ENCODE results near the gene NEK6.

The NEK6 gene

DNA sequence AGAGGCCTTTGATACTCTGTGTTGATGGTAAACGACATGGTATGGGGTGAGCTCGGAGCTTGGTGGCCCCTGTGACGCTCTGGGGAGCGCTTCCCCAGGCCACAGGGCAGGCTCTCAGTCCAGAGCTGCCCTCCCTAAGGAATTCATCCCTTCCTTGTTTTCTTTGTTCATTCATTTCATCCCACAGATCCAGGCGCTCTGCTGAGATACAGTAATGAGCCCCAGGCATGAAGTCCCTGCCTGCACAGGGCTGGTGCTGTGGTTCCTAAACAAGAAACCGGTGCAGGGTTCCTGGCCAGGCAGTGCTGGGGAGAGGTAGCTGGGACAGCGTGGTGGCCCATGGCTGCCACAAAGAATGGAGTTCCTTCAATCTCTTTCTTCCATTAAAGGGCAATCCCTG is 14.4 kb downstream of the NEK6 start:
- 89% methylated on average over 7 of the region's 7 CpGs for WGBS
- no peak overlapping the region for H3K27ac ChIP-seq (ENCODE audit: low read depth, low read length)
- peaks cover 5% of the 10 kb centered on the region; the same call in 1 of the 2 replicates for H3K4me1 ChIP-seq (ENCODE audit: insufficient read depth, low read length)
- H3K36me3 ChIP-seq (ENCODE audit: insufficient read depth, low read length): no peaks in the 10 kb centered on the region
- no peak overlapping the region for H3K4me3 ChIP-seq (ENCODE audit: low read length)
- no peaks in the 10 kb centered on the region for H3K27me3 ChIP-seq (ENCODE audit: insufficient read depth, low read length)
- 0 out of 2 replicates have a peak overlapping the region, but pooled peaks have one; percentile 13 for H3K9ac ChIP-seq (ENCODE audit: low read depth, low read length)
- H3K9me3 ChIP-seq (ENCODE audit: insufficient read depth, low read depth, low read length): no peaks in the 10 kb centered on the region

DNA sequence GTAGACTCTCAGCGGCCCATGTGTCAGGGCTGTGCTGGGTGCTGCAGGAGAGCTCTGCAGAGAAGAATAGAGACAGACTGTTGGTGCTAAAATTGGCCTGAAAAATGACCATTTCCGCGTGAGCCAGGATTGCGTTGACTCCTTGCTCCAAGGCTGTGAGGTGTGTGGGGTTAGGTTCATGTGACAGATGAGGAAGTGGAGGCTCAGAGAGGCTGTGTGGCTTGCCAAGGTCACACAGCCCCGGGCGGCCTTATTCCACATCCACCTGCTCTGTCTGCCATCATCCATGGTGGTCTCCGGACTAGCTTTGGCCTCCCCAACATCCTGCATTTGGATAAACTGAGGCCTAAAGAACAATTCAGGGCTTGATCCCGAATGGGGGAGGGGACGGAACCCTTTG is 15.2 kb downstream of the NEK6 start:
- Histone ChIP-seq H3K9me3 (ENCODE audit: insufficient read depth, low read depth, low read length) (no peaks in the 10 kb centered on the region), H3K4me3 (ENCODE audit: low read length) (no peak overlapping the region), H3K27me3 (ENCODE audit: insufficient read depth, low read length) (no peaks in the 10 kb centered on the region), H3K36me3 (ENCODE audit: insufficient read depth, low read length) (no peaks in the 10 kb centered on the region), H3K9ac (ENCODE audit: low read depth, low read length) (no peak overlapping the region), H3K4me1 (ENCODE audit: insufficient read depth, low read length) (peaks cover 5% of the 10 kb centered on the region; the same call in 1 of the 2 replicates), H3K27ac (ENCODE audit: low read depth, low read length) (no peak overlapping the region)
- 94% methylated on average over 9 of the region's 9 CpGs for WGBS

DNA sequence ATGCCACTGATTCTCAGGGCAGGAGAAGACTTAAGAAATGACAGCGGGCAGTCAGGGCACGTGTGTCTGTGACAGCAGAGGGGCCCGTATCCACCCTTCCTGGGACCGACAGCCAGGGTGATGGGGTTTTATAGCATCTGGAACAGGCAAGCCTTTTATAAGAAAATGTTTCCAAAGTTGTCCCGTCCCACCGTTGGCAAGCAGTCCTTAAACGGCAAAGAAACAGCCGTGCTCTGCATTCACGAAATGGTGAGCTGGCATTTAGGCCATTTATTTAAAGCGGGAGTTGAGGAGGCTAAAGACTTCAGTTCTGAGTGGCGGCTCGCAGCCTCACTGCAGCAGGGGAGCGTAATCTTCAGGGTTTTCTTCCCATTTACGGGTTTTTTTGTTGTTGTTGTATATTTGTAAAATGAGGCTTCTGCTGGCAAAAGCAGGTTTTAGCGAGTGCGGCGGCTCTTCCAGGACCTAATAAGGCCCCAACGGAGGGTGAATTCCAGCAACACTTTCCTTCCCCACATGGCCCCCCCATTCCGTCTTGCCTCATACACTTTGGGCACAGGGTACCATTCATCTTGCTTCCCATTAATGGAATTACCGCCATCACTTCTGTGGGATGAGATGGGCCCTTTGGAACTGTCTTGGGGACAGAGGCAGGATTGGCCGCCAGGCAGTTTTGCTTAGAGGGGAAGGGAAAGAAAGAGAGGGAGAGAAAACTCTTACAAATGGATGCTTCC is 15.8 kb downstream of the NEK6 start:
- H3K36me3 ChIP-seq (ENCODE audit: insufficient read depth, low read length): no peaks in the 10 kb centered on the region
- H3K4me1 ChIP-seq (ENCODE audit: insufficient read depth, low read length): peaks cover 5% of the 10 kb centered on the region; the same call in 1 of the 2 replicates
- no peak overlapping the region for H3K4me3 ChIP-seq (ENCODE audit: low read length)
- no peak overlapping the region for H3K9ac ChIP-seq (ENCODE audit: low read depth, low read length)
- no peaks in the 10 kb centered on the region for H3K9me3 ChIP-seq (ENCODE audit: insufficient read depth, low read depth, low read length)
- 91% methylated on average over 21 of the region's 21 CpGs for WGBS
- H3K27ac ChIP-seq (ENCODE audit: low read depth, low read length): no peak overlapping the region
- H3K27me3 ChIP-seq (ENCODE audit: insufficient read depth, low read length): no peaks in the 10 kb centered on the region

DNA sequence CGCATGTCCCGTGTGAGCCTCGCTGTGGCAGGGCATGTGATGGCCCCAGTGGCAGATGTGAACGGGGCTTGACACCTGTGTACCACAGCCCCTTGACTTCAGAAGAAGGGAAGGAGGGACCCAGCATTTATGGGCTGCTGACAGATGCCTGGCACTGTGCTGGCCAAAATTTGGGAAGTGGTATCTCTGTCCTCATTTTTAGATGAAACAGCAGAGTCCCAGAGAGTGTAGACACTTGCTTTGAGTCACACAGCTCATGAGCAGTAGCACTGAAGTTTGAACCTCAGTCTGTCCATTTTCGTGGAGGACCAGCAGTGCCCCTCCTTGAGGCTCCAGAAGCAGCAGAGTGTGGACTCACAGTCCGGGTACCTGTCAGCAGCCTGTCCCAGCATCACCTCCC is 16.5 kb downstream of the NEK6 start:
- H3K9ac ChIP-seq (ENCODE audit: low read depth, low read length): no peak overlapping the region
- H3K4me1 ChIP-seq (ENCODE audit: insufficient read depth, low read length): peaks cover 5% of the 10 kb centered on the region; the same call in 1 of the 2 replicates
- WGBS: 94% methylated on average over 6 of the region's 6 CpGs
- no peaks in the 10 kb centered on the region for H3K9me3 ChIP-seq (ENCODE audit: insufficient read depth, low read depth, low read length)
- no peaks in the 10 kb centered on the region for H3K36me3 ChIP-seq (ENCODE audit: insufficient read depth, low read length)
- no peak overlapping the region for H3K27ac ChIP-seq (ENCODE audit: low read depth, low read length)
- H3K4me3 ChIP-seq (ENCODE audit: low read length): no peak overlapping the region
- H3K27me3 ChIP-seq (ENCODE audit: insufficient read depth, low read length): no peaks in the 10 kb centered on the region

DNA sequence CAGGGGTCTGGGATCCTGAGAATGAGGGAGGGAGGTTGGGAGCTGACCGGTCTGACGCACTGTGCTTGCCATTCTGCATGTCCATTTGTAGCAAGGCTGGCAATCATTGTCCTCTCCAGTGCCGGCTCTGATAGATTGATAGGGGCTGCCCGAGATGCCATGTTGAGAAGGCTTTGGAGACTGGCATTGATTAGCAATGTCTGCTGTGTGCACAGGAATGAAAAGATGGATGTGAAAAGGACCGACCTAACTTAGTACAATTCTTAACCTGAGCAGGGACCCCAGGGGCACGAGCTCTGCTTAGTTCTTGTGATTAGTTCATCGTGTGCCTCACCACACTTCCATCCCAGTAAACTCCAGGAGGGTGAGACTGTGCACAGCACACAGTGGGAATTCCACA is 17.0 kb downstream of the NEK6 start:
- H3K27me3 ChIP-seq (ENCODE audit: insufficient read depth, low read length): no peaks in the 10 kb centered on the region
- H3K9me3 ChIP-seq (ENCODE audit: insufficient read depth, low read depth, low read length): no peaks in the 10 kb centered on the region
- 95% methylated on average over 7 of the region's 7 CpGs for WGBS
- peaks cover 5% of the 10 kb centered on the region; the same call in 1 of the 2 replicates for H3K4me1 ChIP-seq (ENCODE audit: insufficient read depth, low read length)
- H3K4me3 ChIP-seq (ENCODE audit: low read length): no peak overlapping the region
- H3K27ac ChIP-seq (ENCODE audit: low read depth, low read length): no peak overlapping the region
- H3K9ac ChIP-seq (ENCODE audit: low read depth, low read length): no peak overlapping the region
- H3K36me3 ChIP-seq (ENCODE audit: insufficient read depth, low read length): no peaks in the 10 kb centered on the region

DNA sequence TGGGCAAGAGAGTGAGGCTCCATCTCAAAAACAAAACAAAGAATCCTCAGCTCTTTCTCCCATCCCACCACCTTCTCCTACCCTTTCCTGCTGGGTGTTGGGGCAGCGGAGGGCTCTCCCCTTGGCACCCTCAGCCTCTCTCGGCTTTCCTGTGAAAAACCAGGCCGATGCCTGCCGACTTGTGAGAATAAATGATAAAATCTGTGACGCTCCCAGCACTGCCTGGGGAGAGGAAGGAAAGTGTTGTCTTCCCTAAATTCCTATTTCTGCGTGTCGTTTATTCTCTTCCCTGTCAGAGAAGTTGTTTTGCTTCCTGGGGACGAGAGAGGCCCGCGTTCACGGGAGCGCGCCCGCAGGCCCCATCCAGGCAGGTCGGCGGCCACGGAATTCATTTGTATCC is 19.7 kb downstream of the NEK6 start:
- H3K27ac ChIP-seq (ENCODE audit: low read depth, low read length): no peak overlapping the region
- WGBS: 94% methylated on average over 17 of the region's 17 CpGs
- no peak overlapping the region for H3K9ac ChIP-seq (ENCODE audit: low read depth, low read length)

DNA sequence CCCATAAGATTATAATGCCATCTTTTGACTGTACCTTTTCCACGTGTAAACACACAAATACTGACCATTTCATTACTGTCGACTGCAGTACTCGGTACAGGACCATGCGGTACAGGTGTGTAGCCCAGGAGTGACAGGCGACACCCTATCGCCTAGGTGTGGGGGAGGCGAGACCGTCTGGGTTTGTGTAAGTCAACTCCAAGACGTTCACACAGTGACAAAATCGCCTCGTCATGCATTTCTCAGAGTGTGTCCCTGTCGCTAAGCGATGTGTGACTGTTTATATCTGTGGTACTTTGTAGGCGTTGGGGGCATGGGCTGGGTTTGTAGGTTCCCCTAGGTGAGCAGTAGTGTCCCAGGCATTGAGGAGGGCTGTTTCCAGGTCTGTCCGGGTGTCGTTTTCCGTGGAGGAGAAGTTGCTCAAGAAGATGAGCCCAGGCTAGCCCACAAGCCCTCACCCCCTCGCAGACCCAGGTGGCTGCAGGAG is 20.3 kb downstream of the NEK6 start:
- Histone ChIP-seq H3K9ac (ENCODE audit: low read depth, low read length) (no peak overlapping the region), H3K9me3 (ENCODE audit: insufficient read depth, low read depth, low read length) (no peaks in the 10 kb centered on the region), H3K4me1 (ENCODE audit: insufficient read depth, low read length) (no peaks in the 10 kb centered on the region), H3K4me3 (ENCODE audit: low read length) (no peak overlapping the region), H3K36me3 (ENCODE audit: insufficient read depth, low read length) (no peaks in the 10 kb centered on the region), H3K27me3 (ENCODE audit: insufficient read depth, low read length) (no peaks in the 10 kb centered on the region), H3K27ac (ENCODE audit: low read depth, low read length) (no peak overlapping the region)
- whole genome bisulfite sequencing: 95% methylated on average over 18 of the region's 18 CpGs

More for the DNA sequence above, 19.7 kb downstream of the NEK6 start:
- no peak overlapping the region for H3K4me3 ChIP-seq (ENCODE audit: low read length)
- H3K27me3 ChIP-seq (ENCODE audit: insufficient read depth, low read length): no peaks in the 10 kb centered on the region
- H3K36me3 ChIP-seq (ENCODE audit: insufficient read depth, low read length): no peaks in the 10 kb centered on the region
- H3K4me1 ChIP-seq (ENCODE audit: insufficient read depth, low read length): no peaks in the 10 kb centered on the region
- H3K9me3 ChIP-seq (ENCODE audit: insufficient read depth, low read depth, low read length): no peaks in the 10 kb centered on the region

DNA sequence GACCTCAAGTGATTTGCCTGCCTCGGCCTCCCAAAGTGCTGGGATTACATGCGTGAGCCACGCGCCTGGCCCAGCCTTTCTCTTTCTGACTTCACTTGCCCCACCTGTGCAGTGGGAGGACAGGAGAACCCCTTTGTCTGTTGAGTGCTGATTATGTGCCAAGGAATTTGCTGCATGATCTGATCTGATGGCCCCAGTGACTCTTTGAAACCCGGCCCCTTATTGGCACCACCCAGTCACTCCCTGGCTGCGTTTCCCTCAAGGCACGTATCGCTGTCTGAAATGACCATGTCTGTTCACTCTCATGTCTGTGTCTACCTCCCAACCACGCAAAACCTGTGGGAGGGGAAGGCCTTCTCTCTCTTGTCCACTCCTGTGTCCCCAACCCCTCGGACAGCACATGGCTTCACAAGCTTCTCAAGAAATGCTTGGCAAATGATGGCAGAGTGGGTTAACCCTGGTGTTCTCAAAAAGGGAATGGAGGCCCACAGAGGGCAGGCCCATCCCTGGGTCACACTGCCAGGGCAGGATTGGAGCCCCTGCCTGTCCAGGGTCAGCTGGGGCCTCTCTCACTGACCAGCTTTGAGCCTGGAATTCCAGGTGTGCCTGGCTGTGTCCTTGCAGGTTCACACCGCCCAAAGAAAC is 21.9 kb downstream of the NEK6 start:
- Histone ChIP-seq H3K27me3 (ENCODE audit: insufficient read depth, low read length) (no peaks in the 10 kb centered on the region), H3K9ac (ENCODE audit: low read depth, low read length) (no peak overlapping the region), H3K4me1 (ENCODE audit: insufficient read depth, low read length) (no peaks in the 10 kb centered on the region), H3K27ac (ENCODE audit: low read depth, low read length) (no peak overlapping the region), H3K9me3 (ENCODE audit: insufficient read depth, low read depth, low read length) (no peaks in the 10 kb centered on the region), H3K36me3 (ENCODE audit: insufficient read depth, low read length) (no peaks in the 10 kb centered on the region), H3K4me3 (ENCODE audit: low read length) (no peak overlapping the region)
- 97% methylated on average over 11 of the region's 11 CpGs for WGBS

DNA sequence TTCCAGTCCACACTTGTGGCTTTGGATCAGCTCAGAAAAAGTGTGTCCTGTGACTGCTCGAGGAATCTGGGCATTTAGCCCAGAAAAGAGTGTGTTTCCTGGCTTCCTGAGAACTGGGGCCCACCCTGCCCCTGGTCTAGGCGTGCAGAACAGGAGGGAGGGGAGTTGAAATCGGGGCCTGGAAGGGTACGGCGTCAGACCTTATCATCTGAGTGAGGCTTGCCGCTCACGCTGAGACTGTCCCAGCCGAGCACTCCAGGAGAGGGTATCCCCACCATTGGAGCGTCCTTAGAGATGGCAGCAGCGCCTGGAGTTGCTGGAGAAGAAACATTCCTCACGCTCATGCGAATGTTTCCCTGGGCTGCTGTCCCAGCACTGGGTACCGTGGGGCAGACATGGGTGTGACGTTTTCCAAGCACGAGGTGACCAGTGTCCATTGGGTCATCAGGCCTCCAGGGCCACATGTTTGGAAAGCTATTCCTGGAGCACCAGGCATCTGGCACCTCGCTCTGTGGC is 22.5 kb downstream of the NEK6 start:
- no peak overlapping the region for H3K27ac ChIP-seq (ENCODE audit: low read depth, low read length)
- H3K36me3 ChIP-seq (ENCODE audit: insufficient read depth, low read length): no peaks in the 10 kb centered on the region
- H3K4me3 ChIP-seq (ENCODE audit: low read length): no peak overlapping the region
- H3K9ac ChIP-seq (ENCODE audit: low read depth, low read length): no peak overlapping the region
- H3K4me1 ChIP-seq (ENCODE audit: insufficient read depth, low read length): no peaks in the 10 kb centered on the region
- H3K27me3 ChIP-seq (ENCODE audit: insufficient read depth, low read length): no peaks in the 10 kb centered on the region
- 94% methylated on average over 16 of the region's 16 CpGs for WGBS
- H3K9me3 ChIP-seq (ENCODE audit: insufficient read depth, low read depth, low read length): no peaks in the 10 kb centered on the region

DNA sequence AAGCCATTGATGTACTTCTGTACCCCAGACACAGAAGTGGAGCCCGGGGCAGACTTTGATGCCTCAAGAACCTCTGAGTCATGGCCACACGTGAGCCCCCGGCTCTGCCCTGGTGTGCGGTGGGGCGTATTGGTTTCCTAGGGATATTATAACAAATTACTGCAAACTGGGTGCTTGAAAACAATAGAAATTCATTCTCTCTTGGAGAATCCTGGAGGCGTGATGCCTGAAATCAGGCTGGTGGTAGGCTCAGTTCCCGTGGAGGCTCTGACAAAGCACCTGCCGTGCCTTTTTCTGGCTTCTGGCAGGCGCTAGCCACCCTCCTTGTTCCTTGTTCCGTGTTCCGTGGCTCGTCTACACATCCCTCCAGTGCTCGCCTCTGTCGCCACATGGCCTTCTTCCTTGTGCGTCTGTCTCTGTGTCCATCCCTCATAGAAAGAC is 24.2 kb downstream of the NEK6 start:
- H3K4me1 ChIP-seq (ENCODE audit: insufficient read depth, low read length): 0 out of 2 replicates have a peak, but pooled peaks cover 6% of the 10 kb centered on the region
- 95% methylated on average over 15 of the region's 15 CpGs for whole genome bisulfite sequencing
- no peak overlapping the region for H3K27ac ChIP-seq (ENCODE audit: low read depth, low read length)

More for the DNA sequence above, 24.2 kb downstream of the NEK6 start:
- H3K9me3 ChIP-seq (ENCODE audit: insufficient read depth, low read depth, low read length): no peaks in the 10 kb centered on the region
- no peaks in the 10 kb centered on the region for H3K27me3 ChIP-seq (ENCODE audit: insufficient read depth, low read length)
- H3K36me3 ChIP-seq (ENCODE audit: insufficient read depth, low read length): no peaks in the 10 kb centered on the region
- no peak overlapping the region for H3K4me3 ChIP-seq (ENCODE audit: low read length)
- no peak overlapping the region for H3K9ac ChIP-seq (ENCODE audit: low read depth, low read length)

All from HUES64 (cell line).